HG02798 (cell line): ENCODE data around the gene TFF1.

Experiments
- ATAC-seq: cut with Tn5 transposase; IDR thresholded peaks from one replicate; pipeline ENCODE4 v1.9.1; 2021; ENCODE audit warnings: mild to moderate bottlenecking; ENCODE audit not compliant: unreplicated experiment, poor library complexity

The TFF1 gene

GRCh38 chr21:42384156-42384945, 18.0 kb upstream of the TFF1 start:
- ATAC-seq, result no peak

GRCh38 chr21:42383331-42383730, 17.0 kb upstream of the TFF1 start:
- no peak for ATAC-seq

- ATAC-seq, result no peak
These were observed 16.6 kb upstream of the TFF1 start for GRCh38 chr21:42382915-42383314.

GRCh38 chr21:42381347-42381984, 15.1 kb upstream of the TFF1 start:
- ATAC-seq, result no peak

- no peak for ATAC-seq
These were observed 13.3 kb upstream of the TFF1 start for GRCh38 chr21:42379426-42380215.

- no peak for ATAC-seq
These were observed 12.1 kb upstream of the TFF1 start for GRCh38 chr21:42378418-42378817.

- no peak for ATAC-seq
These were observed 11.6 kb upstream of the TFF1 start for GRCh38 chr21:42377951-42378340.

- ATAC-seq, result no peak
These were observed 11.0 kb upstream of the TFF1 start for GRCh38 chr21:42377211-42377950.

GRCh38 chr21:42376338-42376982, 10.1 kb upstream of the TFF1 start:
- no peak for ATAC-seq

- no peak for ATAC-seq
These were observed 9.6 kb upstream of the TFF1 start for GRCh38 chr21:42375966-42376337.

- ATAC-seq, result no peak
These were observed 9.2 kb upstream of the TFF1 start for GRCh38 chr21:42375506-42375905.

GRCh38 chr21:42374864-42375499, 8.6 kb upstream of the TFF1 start:
- ATAC-seq, result no peak

GRCh38 chr21:42374457-42374856, 8.1 kb upstream of the TFF1 start:
- ATAC-seq, result no peak

GRCh38 chr21:42373908-42374455, 7.6 kb upstream of the TFF1 start:
- no peak for ATAC-seq

- ATAC-seq, result no peak
These were observed 7.0 kb upstream of the TFF1 start for GRCh38 chr21:42373196-42373907.

- ATAC-seq, result no peak
These were observed 4.7 kb upstream of the TFF1 start for GRCh38 chr21:42370894-42371654.

GRCh38 chr21:42369821-42370220, 3.5 kb upstream of the TFF1 start:
- no peak for ATAC-seq
